NCI-H187 treated with DMSO at 0.1 percent for 48 hours (cell line): Measurements from ENCODE around the gene PYGM.

ENCODE experiments used
- DNase-seq: peaks from one replicate; lab custom pipeline; 2025; lab: John Stamatoyannopoulos, UW

The PYGM gene

DNA sequence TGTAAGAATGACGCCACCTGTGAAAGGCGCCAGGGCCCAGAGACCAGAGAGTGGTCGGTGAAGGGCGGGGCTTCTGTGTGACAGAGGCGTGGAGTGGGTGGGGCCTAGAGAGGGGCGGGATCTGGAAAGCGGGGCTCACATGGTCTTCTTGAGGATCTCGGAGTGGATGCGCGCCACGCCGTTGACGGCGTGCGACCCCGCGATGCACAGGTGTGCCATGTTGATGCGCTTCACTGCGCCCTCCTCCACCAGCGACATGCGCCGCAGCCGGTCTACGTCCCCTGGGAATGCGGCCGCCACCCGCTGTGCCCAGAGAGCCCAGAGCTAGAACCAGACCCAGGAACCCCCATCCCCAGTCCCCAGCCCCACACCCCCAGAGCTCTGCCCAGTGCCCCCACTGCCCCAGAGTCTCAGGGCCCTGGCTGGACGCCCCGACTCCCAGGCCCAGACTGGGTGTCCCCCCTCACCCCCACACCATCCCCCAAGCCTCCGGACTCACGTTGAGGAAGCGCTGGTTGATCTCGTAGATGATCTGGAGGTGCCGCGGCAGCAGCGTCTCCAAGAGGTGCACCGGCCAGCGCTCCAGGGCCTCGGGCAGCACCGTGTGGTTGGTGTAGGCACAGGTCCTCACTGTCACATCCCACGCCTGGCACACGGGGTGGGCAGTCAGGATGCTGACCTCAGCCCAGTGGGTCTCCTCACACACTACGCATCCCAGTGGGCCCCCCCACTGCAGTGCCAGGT, 6.2 kb downstream of the PYGM start:
- no peak for DNase-seq

GRCh38 chr11:64753019-64753379, 6.8 kb downstream of the PYGM start:
- DNase-seq: no peak

- no peak for DNase-seq
These were observed 7.4 kb downstream of the PYGM start for GRCh38 chr11:64752175-64752970.

GRCh38 chr11:64751580-64751979, 8.2 kb downstream of the PYGM start:
- no peak for DNase-seq

DNA sequence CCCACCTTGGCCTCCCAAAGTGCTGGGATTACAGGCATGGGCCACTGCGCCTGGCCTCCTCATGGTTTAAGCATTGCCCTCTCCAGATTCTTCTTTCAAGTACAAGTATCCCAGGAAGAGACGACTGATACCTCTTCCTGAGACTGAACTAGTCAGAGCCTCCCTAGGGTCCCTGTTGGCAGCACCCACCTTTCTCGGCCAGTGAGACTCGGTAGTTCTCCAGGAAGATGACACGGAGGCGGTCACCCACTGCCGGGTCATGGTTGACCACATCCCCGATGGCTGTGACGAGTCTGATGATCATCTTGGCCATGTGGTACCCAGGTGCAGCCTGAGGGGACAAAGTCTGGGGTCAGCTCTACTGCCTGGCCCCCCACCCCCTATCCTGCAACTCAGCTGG, 8.6 kb downstream of the PYGM start:
- DNase-seq: no peak

- no peak for DNase-seq
These were observed 9.3 kb downstream of the PYGM start for GRCh38 chr11:64750361-64751054.

- no peak for DNase-seq
These were observed 11.7 kb downstream of the PYGM start for GRCh38 chr11:64747961-64748665.

DNA sequence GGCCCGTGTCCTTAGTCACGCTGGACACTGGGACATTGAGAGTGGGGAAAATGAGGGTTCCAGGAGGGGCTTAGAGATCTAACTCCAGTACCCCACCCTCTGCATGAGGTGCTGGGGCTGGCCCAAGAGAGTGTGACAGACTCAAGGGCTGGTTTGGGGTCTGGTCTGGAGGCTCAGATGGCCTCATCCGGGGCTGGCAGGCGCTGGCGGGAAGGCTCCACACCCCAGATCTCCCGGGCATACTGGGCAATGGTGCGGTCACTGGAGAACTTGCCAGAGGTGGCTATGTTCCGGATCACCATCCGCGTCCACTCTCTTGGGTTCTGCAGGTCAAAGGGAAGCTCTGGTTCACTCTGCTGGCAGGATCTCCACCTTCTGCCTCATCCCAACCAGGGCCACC, 13.3 kb downstream of the PYGM start:
- DNase-seq: no peak

DNA sequence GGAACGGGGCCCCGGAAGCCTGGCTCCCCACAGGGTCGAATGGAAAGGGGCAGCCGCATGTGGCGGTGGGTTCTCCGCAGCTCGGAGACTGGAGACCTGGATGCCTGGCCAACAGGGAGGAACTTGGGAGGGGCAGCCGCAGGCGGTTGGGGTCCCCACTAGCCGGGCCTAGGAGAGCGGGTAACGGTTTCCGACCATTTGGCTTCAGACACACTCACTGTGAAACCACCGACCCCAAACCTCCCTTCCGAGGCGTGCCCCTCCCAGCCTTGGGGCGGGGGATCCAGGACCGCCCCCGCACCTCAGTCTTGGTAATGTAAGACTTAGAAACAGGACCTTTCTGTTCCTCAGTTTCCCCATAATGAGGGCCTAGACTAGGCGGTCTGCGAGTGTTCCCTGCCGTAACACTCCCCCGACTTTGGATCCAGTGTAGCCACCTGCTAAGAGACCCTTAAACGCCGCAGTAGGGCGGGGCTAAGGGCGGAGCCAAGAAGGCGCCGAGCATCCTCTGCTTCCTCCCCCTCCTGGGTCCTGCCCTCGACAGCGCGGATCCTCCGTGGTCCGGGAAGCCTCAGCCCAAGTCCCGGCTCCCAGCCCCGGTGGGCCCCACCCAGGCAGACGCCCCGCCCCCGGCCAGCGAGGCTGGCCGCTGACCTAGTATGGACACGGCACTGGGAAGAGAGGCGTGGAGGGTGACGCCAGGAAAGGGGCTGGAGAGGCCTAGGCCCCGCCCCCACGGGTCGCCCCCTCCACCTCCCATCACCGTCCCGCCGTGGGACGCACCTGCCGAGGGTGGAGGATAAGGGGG, 14.0 kb downstream of the PYGM start:
- no peak for DNase-seq

DNA sequence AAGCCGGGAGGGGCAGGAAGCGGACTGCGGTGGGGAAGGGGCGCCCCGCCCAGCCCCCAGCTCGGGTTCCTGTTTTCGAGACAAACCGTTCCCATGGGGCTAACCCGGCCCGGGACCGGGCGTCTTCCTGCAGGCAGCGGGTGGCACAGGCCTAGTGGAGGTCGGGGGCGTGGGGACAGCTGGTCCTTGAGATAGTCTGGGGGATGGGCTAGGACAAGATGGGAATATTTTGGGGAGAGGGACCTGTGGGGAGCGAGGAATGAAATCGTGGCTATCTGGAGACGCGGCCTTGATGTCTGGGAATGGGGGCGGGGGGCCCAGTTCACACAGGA, 14.6 kb downstream of the PYGM start:
- DNase-seq: no peak

DNA sequence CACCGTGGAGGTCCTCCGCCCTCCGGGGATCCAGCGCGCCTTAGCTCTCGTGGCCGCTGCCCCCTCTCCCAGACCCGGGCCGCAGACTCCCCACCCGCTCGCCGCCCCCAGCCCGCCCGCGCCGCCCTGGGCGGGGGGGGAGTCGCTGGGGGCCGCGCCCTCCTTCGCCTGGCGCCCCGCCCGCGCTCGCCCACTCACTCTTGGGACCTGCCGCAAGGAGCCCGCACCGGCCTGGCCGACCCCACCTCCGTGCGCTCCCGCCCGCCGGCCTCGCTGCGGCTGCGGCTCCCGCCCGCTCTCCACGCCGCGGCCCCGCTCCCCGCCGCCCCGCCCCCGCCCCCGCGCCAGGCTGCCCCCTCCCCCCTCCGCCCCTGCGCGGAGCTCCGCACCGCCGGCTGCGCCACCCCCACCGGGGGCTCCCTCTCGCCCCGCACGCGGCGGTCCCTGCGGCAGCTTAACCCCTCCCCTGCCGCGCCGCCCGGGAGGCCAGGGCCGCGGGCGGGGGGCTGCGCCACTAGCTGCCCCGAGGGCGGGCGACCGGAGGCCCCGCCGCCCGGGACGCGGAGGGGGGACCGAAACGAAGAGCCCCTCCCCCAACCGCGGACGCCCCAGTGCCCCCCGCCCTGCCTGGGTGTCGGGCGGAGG, 15.1 kb downstream of the PYGM start:
- DNase-seq: no peak

DNA sequence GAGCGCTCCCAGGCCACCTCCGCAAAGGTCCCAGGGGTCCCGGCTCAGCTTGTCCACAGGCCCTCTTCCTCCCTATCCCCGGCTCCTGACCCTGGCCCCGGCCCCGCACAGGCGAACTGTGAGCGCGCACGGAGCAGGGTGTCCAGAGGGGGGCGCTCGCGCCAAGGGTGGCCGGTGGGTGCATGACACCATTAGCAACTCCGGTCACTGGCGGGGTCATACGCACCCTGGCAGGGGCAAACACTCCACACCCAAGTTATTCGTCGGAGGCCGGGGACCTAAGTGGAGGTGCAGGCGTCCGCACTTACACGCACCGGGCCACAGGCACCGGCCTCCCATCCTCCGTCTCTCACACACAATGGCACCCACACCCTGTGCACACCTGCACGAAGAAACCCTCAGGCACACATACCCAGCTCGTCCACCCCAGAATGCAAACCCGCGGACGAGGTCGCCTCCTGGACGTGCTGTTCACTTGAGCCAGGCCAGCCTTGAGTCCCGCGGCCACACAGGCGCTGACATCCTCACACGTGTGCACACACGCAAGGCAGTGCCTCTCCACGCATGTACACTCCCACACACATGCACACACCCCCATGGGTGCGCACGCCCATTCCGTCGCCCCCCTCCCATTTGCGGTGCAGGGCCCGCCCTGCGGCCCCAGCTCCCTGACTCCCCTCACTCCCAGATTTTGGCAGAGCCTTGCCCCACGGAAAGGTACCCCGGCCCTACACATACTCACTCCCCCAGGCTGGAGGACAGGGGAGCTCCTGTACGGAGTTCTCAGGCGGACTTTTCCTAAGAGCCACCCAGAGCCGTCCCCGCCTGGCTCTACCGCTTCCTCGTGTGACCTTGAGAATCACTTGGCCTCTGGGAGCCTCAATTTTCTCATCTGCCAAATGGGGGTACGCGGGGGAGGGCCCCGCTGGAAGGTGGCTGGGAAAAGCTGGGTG, 15.9 kb downstream of the PYGM start, which contains the start of gene RASGRP2:
TSS of gene RASGRP2 (minus strand) at position 552 of the 953 bp plus-strand sequence. CDS start 1,276 bp downstream, outside the sequence.
- DNase-seq: no peak

DNA sequence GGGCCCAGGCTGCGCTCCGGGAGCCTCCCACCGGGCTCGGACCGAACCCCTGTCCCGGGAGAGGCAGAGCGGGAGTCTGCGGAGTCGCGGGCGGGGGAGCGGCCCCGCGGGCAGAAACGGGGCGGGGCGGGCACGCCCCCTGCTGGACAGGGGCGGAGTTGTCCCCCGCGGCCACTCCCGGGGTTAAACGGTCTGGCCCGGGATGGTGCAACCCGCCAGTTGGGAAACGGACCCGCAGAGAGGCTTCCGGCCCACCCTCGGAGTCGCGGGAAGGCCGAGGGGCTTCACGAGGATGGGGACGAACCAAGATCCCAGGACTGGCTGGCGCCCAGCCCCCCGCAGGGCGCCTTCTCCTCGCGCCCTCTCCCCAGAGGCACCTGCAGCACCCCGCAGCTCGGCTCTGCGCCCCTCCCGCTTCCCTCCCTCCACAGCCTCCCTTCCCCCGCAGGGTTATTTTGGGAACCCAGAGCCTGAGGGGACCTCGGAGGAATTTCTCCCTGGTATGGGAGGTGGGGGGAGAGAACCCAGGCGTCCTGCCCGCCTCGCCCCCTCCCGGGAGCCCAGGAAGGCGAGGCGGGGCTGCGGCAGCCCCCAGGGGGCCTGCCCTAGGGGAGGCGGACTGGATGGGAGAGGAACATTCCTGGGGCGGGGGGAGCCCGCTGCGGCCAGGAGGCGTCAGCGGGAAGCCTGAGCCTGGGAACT, 16.7 kb downstream of the PYGM start:
- no peak for DNase-seq

DNA sequence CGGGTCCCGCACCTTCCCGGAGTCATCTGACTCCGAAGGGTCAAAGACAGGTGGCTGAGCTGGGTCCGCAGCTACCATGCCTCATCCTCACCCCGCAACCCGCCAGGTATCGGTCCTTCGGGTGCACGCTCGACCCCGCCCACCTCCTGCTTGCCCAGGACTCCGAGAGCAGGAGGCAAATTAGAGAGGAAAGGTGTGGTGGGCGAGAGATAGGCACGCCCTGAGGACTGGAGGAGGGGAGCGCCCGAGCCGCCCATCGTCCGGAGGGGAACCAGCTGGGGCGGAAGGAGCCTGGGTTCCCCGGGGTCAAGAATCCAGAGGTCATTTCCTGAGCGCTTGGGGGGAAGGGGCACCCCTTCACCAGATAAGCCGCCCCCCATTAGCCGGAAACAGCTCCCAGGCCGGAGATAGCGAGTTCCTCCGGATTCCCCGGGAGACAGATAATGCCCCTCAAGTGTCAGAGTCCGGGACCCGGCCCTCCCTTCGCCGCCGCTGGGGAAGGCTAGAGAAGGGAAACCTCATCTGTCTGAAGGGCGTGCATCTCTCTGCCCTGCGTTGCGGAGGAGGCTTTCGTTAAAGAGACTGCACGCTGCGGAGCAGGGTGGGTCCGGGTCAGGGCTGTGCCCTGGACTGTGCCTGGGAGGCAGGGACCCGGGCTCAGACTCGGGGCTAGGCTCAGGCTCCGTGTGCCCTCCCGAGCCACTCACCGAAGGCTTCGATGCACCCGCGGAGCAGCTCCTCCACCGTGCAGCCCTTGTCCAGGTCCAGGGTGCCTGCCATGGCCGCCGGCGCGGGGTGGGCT, 17.5 kb downstream of the PYGM start:
- DNase-seq: no peak

GRCh38 chr11:64741375-64742086, 18.2 kb downstream of the PYGM start:
- DNase-seq: no peak

DNA sequence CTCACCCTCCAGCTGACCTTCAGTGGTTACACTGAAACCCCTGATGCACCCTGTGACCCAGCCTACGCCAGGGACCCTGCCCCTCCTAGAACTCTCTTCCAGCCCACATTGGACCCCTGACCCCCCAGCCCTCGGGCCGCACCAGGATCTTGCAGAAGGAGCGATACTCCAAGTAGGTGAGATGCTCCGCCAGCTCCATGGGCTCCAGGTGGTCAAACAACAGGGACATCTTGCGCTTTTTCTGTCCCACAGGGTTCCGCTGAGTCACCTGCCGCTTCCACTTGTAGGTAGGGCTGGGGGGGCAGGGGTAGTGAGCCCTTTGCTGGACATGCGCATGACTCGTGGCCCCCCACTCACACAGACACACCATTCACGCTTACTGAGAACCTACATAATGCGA, 19.9 kb downstream of the PYGM start:
- no peak for DNase-seq

DNA sequence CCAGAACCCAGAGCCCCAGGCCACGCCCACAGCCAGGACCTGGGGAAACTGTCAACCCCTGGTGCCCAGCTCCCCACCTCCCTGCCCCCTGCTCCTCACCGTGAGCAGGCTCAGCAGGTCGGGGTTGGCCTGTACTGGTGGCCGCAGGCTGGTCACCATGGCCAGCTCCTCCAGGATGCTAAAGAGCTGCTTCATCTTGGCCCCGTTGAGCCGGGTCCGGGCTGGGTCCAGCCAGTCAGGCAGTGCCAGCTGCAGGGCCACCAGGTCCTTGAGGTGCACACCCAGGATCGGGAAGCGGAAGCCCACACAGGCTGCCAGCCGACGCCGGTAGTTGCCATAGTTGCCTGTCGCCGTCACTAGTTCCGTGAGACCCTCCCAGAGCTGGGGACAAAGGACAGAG, 23.1 kb downstream of the PYGM start:
- DNase-seq: no peak
